ENCODE results near the gene SMDT1.
A peak's percentile ranks its signal among the peaks of the same experiment; 100 is the strongest.
"Not testable (repeated sequence)": the region's sequence is repeated elsewhere in the genome, so short reads cannot be mapped to it uniquely, and the experiment has no call there.

The SMDT1 gene

DNA sequence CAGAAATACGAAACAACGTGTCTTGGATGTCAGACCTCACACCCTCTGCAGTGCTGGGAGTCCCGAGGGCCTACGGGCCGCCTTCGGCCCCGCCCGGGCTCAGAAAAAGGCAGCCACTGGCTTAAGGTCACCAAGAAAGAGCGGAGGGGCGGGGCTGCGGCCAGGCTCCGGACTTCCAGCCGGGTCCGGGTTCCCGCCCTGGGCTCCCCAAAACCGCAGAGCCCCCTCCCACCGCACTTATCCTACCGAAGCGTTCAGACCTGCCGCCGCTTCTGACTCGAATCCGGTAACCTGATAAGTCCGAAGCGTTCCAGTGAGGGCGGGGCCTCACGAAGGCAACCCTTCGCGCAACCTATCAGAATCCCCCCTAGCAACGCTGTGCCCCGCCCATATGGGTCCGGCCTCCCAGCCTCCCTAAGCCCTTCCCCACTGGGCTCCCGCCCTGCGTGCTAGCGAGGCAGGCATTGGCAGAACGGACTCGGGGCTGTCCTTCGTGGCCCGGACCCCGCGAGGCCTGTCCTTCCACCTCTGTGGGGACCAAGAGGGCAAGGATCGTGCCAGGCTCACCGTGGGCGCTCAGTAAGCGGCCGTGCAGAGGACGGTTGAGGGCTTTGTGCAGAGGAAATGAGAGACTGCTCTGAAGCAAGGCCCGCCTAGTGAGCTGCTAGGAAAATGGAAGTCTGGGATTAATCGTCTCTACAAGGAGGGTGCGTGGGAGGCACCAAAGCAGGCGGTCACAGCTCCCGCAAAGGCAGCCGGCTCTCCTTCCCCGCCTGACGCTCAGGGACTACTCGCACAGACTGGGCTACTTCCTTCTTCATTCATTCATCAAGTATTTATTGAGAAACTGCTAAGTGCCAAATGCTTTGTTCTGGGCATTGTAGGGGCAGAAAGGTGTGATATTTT, 8.7 kb upstream of the SMDT1 start, which contains the start of gene NAGA:
TSS of gene NAGA (minus strand) at position 296 of the 906 bp plus-strand sequence. CDS start 515 bp downstream, outside the sequence.
- DNase-seq (ENCODE audit: low read depth): peak; percentile 88

DNA sequence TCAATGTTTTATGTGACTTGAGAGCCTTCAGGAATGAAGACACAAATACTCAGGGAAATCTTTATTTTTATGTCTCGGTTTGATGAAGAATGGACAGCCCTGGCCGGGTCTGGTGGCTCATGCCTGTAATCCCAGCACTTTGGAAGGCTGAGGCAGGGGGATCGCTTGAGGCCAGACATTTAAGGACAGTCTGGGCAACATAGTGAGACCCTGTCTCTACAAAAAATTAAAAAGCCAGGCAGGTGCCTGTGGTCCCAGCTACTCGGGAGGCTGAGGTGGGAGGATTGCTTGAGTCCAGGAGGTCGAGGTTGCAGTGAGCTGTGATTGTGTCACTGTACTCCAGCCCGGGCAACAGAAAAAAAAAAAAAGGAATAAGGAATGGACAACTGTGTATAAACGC, 8.0 kb upstream of the SMDT1 start:
- DNase-seq (ENCODE audit: low read depth): not testable (repeated sequence)

DNA sequence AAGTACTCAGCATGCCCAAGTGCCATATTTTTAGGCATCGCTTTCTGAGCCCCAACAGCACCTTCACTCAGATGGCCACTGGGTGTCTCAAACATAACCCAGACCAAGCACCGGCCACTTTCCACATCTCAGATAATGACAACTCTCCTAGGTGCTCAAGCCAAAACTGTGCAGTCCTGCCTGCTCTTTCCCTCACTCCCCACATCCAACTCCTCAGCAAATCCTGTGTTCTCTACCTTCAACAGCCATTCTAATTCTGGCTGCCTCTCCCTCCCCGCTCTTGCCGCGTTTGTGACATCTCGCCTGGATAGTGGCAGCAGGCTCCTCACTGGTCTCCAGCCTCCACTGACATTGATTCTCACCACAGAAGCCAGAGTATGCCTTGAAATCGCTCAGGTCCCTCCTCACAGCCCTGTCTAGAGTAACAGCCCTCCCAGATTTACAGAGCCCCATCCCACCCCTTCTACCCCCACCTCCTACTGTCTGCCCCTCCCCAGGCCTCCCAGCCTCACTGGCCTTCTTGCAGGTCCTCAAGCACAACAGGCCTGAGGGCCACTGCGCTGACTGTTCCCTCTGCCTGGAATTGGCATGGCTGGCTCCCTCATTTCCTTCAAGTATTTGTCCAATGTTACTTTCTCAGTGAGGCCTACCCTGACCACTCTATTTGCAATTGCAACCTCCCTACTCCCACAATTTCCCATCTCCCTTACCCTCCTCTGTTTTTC, 6.7 kb upstream of the SMDT1 start:
- DNase-seq (ENCODE audit: low read depth): no peak

DNA sequence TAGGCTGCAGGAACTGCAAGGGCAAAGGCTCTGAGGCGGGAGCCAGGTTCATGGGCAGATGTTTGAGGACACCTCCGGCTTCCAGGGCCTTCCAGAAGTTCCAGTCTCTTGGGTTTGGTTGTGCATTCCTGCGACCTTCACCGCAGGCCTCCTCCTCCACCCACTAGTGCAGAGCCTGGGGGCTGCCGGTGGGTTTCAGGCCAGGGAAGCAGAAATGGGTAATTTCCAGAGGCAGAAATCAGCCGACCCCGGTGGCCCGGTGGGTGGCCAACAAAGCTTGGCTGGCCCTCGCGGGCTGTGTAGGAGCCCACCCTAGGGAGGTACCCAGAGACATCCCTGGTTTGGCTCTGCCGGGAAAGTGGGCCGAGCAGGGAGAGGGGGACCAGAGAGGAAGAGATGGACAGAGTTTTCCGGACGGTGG, 5.9 kb upstream of the SMDT1 start:
- no peak for DNase-seq (ENCODE audit: low read depth)

DNA sequence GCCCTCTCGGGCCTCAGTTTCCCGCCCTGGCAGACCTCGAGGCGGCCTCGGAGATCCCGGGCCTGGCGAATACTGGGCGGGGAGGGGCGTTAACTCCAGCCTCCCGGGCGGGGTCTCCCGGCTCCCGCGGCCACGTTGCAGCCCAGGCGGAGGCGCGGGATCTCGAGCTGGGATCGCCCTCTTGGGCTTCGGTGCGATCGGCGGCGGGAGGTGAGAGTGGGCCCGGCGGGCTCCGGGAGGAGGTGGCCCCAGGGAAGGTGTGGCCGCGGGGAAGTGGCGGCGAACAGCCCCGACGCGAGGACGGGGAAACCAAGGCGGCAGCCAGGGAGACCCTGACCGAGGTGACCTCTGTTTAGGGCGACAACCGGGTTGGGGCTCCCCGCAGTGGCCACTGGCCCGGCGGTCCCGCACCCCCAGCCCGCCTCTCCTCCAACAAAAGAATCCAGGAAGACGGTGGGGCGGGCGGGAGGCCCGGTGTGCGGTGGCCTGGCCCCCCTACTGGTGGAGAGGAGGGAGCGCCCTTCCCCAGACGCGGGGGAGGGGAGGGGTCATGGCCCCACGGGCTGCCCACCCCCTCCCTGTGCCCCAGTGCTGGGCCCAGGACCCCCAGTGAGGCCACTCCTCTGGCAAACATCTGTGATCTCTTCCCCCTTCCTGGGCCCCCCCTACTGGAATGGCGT, 5.2 kb upstream of the SMDT1 start, which contains the start of gene PHETA2:
TSS of gene PHETA2 (plus strand) at position 117 of the 680 bp plus-strand sequence. CDS start 3,046 bp downstream, outside the sequence.
- DNase-seq (ENCODE audit: low read depth): peak; percentile 46

DNA sequence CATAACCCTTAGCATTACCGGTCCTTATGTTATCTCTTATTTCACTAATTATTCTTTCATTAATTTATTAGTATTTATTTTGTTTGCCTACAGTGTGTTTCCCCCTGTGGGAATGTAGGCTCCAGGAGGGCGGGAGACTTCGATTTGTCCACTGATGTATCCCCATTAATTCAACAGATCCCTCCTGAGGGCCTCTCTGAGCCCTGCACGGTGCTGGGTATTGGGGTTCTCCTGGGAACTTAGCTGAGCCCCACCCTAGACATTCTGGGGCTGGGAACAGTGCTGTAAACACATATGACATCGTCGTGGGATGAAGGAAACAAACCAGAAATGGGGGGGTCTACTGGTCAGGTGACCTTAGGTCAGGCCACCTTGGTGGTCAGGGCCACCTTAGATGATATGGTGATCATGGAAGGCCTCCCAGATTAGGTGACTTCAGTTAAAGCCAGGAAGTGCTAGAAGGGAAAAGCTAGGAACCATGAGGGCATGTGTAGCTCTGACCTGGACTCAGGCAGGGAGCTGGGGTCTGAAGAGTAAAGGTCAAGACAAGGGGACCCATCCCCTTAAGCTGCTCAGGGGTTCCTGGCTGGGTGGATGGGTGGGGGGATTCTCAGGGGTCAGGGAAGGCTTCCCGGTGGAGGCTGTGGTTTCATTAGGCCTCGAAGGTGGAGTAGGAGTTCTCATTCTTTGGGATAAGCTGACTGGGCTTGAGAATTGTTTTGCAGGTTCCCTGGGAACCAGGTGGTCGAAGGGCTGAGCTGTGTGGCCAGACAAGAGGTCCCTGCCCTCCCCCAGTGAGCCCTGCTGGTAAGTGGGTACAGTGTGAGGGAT, 4.4 kb upstream of the SMDT1 start:
- no peak for DNase-seq (ENCODE audit: low read depth)

DNA sequence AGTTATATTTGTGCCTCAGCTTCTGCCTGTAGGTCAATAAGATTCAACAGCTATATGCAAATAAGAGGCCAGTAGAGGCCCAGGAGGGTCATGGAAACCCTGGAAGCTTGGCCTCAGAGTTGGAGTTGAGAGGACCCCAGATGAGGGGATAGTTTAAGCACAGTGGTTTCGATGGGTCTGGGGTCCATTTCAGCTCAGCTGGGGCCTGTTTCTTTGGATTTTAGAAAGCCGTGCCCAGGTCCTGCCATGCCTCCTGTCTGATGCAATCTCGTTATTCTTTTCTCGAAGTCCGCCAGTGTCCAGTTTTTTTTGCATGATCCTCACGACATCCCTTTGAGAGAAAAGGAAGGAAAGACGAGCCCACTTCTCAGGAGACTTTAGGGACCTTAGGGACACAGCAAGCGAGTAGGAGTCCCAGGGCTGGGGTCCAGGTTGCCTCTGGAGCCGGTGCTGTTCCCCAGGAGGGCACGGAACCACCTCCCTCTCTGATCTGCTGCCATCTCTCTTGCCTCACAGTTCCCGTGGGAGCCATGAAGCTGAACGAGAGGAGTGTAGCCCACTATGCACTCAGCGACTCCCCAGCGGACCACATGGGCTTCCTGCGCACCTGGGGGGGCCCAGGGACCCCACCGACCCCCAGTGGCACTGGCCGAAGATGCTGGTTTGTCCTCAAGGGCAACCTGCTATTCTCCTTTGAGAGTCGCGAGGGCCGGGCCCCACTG, 2.6 kb upstream of the SMDT1 start:
- DNase-seq (ENCODE audit: low read depth): no peak

DNA sequence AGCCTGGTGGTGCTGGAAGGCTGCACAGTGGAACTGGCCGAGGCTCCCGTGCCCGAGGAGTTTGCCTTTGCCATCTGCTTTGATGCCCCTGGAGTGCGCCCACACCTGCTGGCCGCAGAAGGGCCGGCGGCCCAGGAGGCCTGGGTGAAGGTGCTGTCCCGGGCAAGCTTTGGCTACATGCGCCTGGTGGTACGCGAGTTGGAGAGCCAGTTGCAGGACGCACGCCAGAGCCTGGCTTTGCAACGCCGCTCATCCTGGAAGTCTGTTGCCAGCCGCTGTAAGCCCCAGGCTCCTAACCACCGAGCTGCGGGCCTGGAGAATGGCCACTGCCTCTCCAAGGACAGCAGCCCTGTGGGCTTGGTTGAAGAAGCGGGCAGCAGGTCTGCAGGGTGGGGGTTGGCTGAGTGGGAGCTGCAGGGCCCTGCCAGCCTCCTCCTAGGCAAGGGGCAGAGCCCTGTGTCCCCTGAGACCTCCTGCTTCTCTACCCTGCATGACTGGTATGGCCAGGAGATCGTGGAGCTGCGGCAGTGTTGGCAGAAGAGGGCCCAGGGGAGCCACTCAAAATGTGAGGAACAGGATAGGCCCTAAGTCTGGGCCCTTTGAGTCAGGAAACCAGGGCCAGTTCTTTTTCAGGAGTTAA, 1.9 kb upstream of the SMDT1 start:
- no peak for DNase-seq (ENCODE audit: low read depth)

DNA sequence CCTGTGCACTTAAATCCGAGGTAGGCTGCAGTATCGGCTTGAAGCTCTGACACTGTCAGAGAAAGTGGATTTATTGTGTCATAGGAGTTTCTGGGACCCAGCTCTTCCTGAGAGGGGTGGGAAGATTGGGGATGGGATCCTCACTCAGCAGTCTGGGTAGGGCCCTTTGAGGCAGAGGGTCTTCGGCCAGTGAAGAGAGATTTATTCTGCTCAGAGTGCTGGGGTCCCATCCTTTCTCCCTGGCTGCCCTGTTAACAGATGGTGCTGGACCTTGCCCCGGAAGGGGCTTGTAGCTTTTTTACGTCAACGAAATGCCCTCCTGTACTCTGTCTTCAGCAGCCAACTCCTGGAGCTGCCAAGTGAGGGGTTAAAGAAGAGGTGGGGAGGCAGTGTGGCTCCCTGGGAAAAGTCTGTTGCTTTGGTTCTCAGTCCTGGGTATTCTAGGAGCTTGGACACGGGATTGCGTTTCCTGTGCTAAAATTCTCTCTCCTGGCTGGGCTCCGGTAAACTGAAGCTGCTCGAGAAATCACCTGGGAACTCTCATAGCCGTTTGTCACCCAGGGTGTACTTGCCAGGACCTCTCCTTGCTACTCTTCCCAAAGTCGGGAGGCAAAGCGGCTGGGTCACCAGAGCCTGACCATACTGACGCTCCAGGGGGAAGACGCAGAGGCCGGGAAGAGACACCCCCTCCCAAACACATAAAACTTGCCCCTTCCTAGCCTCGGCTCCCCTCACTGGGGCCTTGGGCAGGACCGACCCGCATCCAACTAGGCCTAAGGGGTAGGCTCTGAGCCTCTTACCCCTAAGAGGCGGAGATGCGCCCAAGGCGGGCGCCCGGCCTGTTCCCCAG, 806 bp upstream of the SMDT1 start:
- DNase-seq (ENCODE audit: low read depth): no peak

DNA sequence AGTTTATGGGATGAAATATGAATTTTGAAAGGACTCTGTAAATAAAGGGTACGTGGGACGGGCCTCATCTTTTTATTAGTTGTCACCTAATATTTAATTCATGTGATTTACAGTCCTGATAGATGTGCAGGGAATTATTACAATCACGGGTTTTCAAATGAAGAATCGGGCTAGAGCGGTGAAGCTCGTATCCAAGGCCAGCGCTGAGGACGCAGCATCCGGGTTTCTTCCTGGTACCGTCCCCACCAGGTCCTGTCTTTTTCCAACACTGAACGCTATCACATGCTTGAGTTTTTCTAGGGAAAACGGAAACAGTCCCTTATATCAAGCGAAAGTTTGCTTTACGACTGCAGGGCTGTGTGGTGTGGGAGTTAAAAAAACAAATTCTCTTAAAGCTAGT, 787 bp downstream of the SMDT1 start:
- no peak for DNase-seq (ENCODE audit: low read depth)

DNA sequence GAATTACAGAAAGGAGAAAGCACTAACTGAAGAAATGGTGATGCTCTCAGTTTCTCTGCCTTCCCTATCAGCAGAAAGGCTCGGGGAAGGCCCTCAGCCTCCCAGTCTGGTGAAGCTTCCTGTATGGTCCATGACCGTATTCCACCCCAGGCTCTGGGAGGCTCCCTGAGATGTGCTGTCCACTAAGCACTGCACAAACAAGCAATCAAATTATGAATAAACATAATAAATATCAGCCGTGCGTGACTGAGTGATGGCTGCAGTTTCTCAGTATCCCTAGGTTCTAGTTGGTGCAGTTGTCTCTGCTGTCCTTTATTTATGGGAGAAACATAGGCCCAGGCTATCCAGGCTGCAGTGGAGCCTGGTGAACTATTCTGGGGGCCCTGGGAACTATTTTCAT, 3.6 kb downstream of the SMDT1 start:
- no peak for DNase-seq (ENCODE audit: low read depth)

DNA sequence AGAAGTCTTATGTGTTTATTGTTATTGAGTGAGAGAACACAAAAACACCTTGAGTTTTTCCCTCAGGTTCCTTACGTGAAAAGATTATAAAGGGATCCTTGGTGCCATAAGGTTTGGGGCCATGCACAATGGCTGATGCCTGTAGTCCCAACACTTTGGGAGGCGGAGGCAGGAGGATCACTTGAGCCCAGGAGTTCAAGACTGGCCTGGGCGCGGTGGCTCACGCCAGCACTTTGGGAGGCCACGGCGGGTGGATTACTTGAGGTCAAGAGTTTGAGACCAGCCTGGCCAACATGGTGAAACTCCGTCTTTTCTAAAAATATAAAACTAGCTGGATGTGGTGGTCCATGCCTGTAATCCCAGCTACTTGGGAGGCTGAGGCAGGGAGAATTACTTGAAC, 5.4 kb downstream of the SMDT1 start:
- DNase-seq (ENCODE audit: low read depth): no peak

DNA sequence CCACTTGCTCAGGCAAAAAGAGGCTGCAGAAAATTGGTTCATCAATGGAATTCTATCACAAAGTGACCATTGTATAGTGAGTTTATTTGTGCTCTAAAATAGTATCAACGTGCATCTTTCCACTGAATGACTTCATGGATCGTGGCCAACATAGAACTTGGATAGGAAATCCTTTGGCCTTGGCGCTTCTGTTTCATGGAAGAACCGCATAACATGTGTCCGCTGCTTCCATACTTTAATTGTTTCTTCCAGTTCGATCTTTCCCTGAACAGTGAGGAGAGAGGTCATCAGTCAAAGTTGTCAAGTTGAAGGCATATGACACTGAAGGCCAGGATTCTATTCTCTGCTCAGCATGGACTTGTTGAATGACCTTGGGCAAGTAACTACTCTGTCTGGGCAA, 6.6 kb downstream of the SMDT1 start:
- DNase-seq (ENCODE audit: low read depth): no peak

DNA sequence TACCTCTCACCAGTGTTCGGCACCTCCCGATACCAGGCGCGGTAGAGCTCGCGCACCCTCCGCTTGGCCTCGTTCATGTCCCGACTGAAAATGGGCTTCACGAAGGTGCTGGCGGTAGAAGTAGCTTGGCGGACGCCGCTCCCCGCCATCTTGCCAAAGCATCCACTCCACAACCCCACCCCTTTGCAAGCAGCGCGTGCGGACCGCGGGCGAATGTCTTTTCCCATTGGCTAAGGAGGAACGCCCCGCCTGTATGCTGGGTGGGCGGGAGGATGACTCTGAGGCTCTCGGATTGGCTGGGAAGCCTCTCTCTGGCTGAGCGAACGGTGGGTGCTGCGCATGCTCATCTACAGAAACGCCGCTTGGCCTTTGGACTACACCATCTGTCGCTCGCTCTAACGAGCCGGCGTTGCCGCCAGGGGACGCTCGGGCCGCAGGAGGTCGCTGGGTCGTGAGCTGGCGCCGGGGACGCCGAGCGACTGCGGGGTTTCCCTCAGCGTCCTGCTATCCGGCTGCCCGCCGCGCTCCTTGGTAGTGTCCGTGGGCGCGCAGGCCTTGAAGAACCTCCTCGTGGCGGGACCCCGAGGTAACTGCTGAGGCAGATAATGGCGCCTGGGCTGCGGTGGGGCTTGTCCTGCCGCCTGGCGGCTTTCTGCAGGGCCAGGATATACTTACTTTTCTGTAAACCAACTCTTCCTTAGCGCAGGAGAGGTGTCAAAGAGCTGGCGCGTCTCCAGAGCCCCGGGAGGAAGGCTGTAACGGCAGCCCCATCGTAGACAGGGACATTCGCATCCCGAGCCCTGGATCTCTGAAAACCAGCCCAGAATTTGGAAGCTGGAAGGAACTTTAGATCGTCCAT, 11.3 kb downstream of the SMDT1 start, which contains the start of gene NDUFA6:
TSS of gene NDUFA6 (minus strand) at position 177 of the 859 bp plus-strand sequence. CDS start at position 149, 28 bp downstream.
- peak; percentile 98 for DNase-seq (ENCODE audit: low read depth)

DNA sequence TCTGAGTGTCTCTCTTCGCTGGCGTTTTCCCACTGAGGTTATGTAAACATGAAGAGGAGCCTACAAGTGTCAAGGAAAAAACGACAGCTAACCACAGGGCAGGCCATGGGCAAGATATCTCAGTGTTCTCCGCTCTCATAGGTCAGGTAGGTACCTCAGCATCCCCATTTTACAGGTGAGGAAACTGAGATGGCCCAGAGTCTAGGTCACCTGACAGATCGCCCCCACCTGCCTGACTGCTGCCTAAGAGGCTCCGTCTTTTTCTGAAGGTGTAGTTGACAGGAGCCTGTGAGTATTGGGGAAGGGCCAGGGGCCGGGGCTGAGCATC, 11.9 kb downstream of the SMDT1 start:
- no peak for DNase-seq (ENCODE audit: low read depth)

DNA sequence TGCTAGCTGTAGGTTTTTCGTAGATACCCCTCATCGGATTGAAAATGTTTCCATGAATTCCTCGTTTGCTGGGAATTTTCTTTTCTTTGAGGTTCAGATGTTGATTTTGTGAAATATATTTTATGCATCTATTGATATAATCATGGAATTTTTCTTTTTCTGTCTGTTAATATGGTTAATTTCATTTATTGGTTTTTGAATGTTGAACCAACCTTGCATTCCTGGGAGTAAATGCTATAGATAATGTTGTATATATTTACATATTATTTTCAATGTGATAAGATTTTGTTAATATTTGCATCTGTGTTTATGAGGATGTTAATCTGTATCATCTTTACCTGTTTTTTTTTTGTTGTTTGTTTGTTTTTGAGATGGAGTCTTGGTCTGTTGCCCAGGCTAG, 21.7 kb downstream of the SMDT1 start:
- no peak for DNase-seq (ENCODE audit: low read depth)

DNA sequence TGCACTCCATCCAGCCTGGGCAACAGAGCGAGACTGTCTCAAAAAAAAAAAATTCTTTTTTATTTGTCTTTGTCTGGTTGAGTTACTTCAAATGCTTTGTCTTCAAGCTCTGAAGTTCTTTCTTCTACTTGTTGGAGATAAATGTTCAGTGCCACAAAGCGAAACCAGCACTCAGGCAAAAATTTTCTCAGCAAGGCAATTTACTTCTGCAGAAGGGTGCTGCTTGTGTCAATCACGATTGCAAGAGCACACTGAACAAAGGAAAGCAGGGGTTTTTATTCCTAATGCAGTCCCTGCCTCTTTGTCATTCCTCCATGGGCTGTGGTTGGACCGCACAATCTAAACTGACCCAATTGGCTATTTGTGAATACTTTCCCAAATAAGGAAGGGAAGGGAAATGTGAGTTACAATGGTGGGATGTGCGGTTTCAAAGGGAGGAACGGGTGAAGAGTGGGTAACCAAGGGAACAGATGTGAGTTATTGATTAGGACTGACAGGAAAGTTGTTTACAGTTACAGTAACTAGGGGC, 24.9 kb downstream of the SMDT1 start:
- DNase-seq (ENCODE audit: low read depth): not testable (repeated sequence)

DNA sequence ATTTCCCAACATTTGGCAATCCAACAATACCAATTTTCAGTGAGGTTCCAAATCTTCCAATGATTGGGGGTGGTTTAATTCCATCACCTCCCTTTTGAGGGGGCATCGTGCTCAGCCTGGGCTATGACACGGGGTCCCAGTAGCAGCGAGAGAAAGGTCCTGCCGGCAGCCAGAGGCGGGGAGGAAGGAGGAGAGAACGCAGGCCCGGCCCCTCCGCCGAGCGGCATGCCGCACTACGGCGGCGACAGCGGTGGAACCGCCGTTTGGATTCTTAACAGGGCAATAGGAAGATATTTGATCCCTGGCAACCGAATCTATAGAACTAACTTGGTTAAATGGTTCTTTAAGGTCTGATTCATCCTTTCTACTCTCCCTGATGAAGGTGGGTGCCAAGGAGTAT, 29.3 kb downstream of the SMDT1 start:
- no peak for DNase-seq (ENCODE audit: low read depth)
